ENCODE data around the gene LGI1. TPM values are rescaled to one million over a fixed set of nuclear protein-coding genes. Genes with fewer than 3 reads are reported as not detected.
"Not testable (repeated sequence)": the region's sequence is repeated elsewhere in the genome, so short reads cannot be mapped to it uniquely, and the experiment has no call there.

Gene LGI1
- polyA plus RNA-seq, 1 donor = 3.4 TPM

GRCh38 chr10:93821051-93821772, 63.5 kb downstream of the LGI1 start:
- H3K27ac ChIP-seq (ENCODE audit: low read length) = peak overlapping the region; percentile 55
- H3K27me3 ChIP-seq (ENCODE audit: control insufficient read depth, insufficient read depth, low read length) = no peaks in the 10 kb centered on the region
- peaks cover 4% of the 10 kb centered on the region for H3K4me1 ChIP-seq (ENCODE audit: control insufficient read depth, insufficient read depth, low read length)
- DNase-seq = peak in 1 of 2 donors; percentile 45
- H3K9me3 ChIP-seq (ENCODE audit: control insufficient read depth, low read depth, low read length) = no peaks in the 10 kb centered on the region
- H3K4me3 ChIP-seq (ENCODE audit: low read length) = no peak overlapping the region
- H3K36me3 ChIP-seq (ENCODE audit: control insufficient read depth, insufficient read depth, low read length) = no peaks in the 10 kb centered on the region
- 100% methylated on average over 1 of the region's 4 CpGs for WGBS (ENCODE audit: insufficient coverage, low lambda C conversion rate)

- Histone ChIP-seq H3K27me3 (ENCODE audit: control insufficient read depth, insufficient read depth, low read length) (no peaks in the 10 kb centered on the region), H3K4me3 (ENCODE audit: low read length) (no peak overlapping the region), H3K4me1 (ENCODE audit: control insufficient read depth, insufficient read depth, low read length) (no peaks in the 10 kb centered on the region), H3K9me3 (ENCODE audit: control insufficient read depth, low read depth, low read length) (no peaks in the 10 kb centered on the region), H3K36me3 (ENCODE audit: control insufficient read depth, insufficient read depth, low read length) (no peaks in the 10 kb centered on the region), H3K27ac (ENCODE audit: low read length) (no peak overlapping the region)
- no CpG with 5 or more reads among the region's 7 CpGs for WGBS (ENCODE audit: insufficient coverage, low lambda C conversion rate)
- DNase-seq = no peak
These were observed 68.6 kb downstream of the LGI1 start for GRCh38 chr10:93826355-93826754.

- H3K27ac ChIP-seq (ENCODE audit: low read length) = no peak overlapping the region
- 60% methylated on average over 1 of the region's 11 CpGs for WGBS (ENCODE audit: insufficient coverage, low lambda C conversion rate)
- H3K4me1 ChIP-seq (ENCODE audit: control insufficient read depth, insufficient read depth, low read length) = no peaks in the 10 kb centered on the region
- no peak for DNase-seq
- no peaks in the 10 kb centered on the region for H3K9me3 ChIP-seq (ENCODE audit: control insufficient read depth, low read depth, low read length)
- H3K4me3 ChIP-seq (ENCODE audit: low read length) = no peak overlapping the region
- no peaks in the 10 kb centered on the region for H3K36me3 ChIP-seq (ENCODE audit: control insufficient read depth, insufficient read depth, low read length)
- H3K27me3 ChIP-seq (ENCODE audit: control insufficient read depth, insufficient read depth, low read length) = no peaks in the 10 kb centered on the region
These were observed 69.5 kb downstream of the LGI1 start for GRCh38 chr10:93827056-93827804.

- no CpG with 5 or more reads among the region's 1 CpG for WGBS (ENCODE audit: insufficient coverage, low lambda C conversion rate)
- H3K9me3 ChIP-seq (ENCODE audit: control insufficient read depth, low read depth, low read length); H3K27me3 ChIP-seq (ENCODE audit: control insufficient read depth, insufficient read depth, low read length); H3K27ac ChIP-seq (ENCODE audit: low read length); H3K36me3 ChIP-seq (ENCODE audit: control insufficient read depth, insufficient read depth, low read length); H3K4me1 ChIP-seq (ENCODE audit: control insufficient read depth, insufficient read depth, low read length); DNase-seq; H3K4me3 ChIP-seq (ENCODE audit: low read length): not testable (repeated sequence)
These were observed 73.3 kb downstream of the LGI1 start for GRCh38 chr10:93831065-93831464.

- 7% methylated on average over 2 of the region's 5 CpGs for WGBS (ENCODE audit: insufficient coverage, low lambda C conversion rate)
- Histone ChIP-seq H3K27ac (ENCODE audit: low read length) (no peak overlapping the region), H3K4me3 (ENCODE audit: low read length) (no peak overlapping the region), H3K36me3 (ENCODE audit: control insufficient read depth, insufficient read depth, low read length) (no peaks in the 10 kb centered on the region), H3K9me3 (ENCODE audit: control insufficient read depth, low read depth, low read length) (peaks cover 8% of the 10 kb centered on the region), H3K27me3 (ENCODE audit: control insufficient read depth, insufficient read depth, low read length) (no peaks in the 10 kb centered on the region), H3K4me1 (ENCODE audit: control insufficient read depth, insufficient read depth, low read length) (peaks cover 32% of the 10 kb centered on the region)
- DNase-seq = peak in 1 of 2 donors; percentile 44
These were observed 78.0 kb downstream of the LGI1 start for GRCh38 chr10:93835770-93836169.

- DNase-seq = peak; percentile 48 to 83
- peak overlapping the region; percentile 41 for H3K27ac ChIP-seq (ENCODE audit: low read length)
- WGBS (ENCODE audit: insufficient coverage, low lambda C conversion rate) = no CpG with 5 or more reads among the region's 1 CpG
These were observed 80.1 kb downstream of the LGI1 start for GRCh38 chr10:93837822-93838221.

GRCh38 chr10:93838278-93838677, 80.5 kb downstream of the LGI1 start:
- no peak for DNase-seq
- Histone ChIP-seq H3K4me1 (ENCODE audit: control insufficient read depth, insufficient read depth, low read length) (peaks cover 32% of the 10 kb centered on the region), H3K27ac (ENCODE audit: low read length) (peak overlapping the region; percentile 41), H3K9me3 (ENCODE audit: control insufficient read depth, low read depth, low read length) (peaks cover 5% of the 10 kb centered on the region), H3K27me3 (ENCODE audit: control insufficient read depth, insufficient read depth, low read length) (no peaks in the 10 kb centered on the region), H3K36me3 (ENCODE audit: control insufficient read depth, insufficient read depth, low read length) (no peaks in the 10 kb centered on the region), H3K4me3 (ENCODE audit: low read length) (no peak overlapping the region)

More at GRCh38 chr10:93837822-93838221, 80.1 kb downstream of the LGI1 start:
- Histone ChIP-seq H3K36me3 (ENCODE audit: control insufficient read depth, insufficient read depth, low read length) (no peaks in the 10 kb centered on the region), H3K9me3 (ENCODE audit: control insufficient read depth, low read depth, low read length) (peaks cover 8% of the 10 kb centered on the region), H3K27me3 (ENCODE audit: control insufficient read depth, insufficient read depth, low read length) (no peaks in the 10 kb centered on the region), H3K4me3 (ENCODE audit: low read length) (no peak overlapping the region), H3K4me1 (ENCODE audit: control insufficient read depth, insufficient read depth, low read length) (peaks cover 32% of the 10 kb centered on the region)

- Histone ChIP-seq H3K27ac (ENCODE audit: low read length) (no peak overlapping the region), H3K4me1 (ENCODE audit: control insufficient read depth, insufficient read depth, low read length) (peaks cover 18% of the 10 kb centered on the region), H3K4me3 (ENCODE audit: low read length) (no peak overlapping the region), H3K36me3 (ENCODE audit: control insufficient read depth, insufficient read depth, low read length) (no peaks in the 10 kb centered on the region), H3K9me3 (ENCODE audit: control insufficient read depth, low read depth, low read length) (peaks cover 6% of the 10 kb centered on the region), H3K27me3 (ENCODE audit: control insufficient read depth, insufficient read depth, low read length) (no peaks in the 10 kb centered on the region)
- no CpG with 5 or more reads among the region's 3 CpGs for WGBS (ENCODE audit: insufficient coverage, low lambda C conversion rate)
- DNase-seq = no peak
These were observed 84.2 kb downstream of the LGI1 start for GRCh38 chr10:93841961-93842360.

GRCh38 chr10:93844979-93845626, 87.4 kb downstream of the LGI1 start:
- Histone ChIP-seq H3K4me3 (ENCODE audit: low read length) (no peak overlapping the region), H3K4me1 (ENCODE audit: control insufficient read depth, insufficient read depth, low read length) (no peaks in the 10 kb centered on the region), H3K27me3 (ENCODE audit: control insufficient read depth, insufficient read depth, low read length) (no peaks in the 10 kb centered on the region), H3K36me3 (ENCODE audit: control insufficient read depth, insufficient read depth, low read length) (no peaks in the 10 kb centered on the region), H3K27ac (ENCODE audit: low read length) (no peak overlapping the region), H3K9me3 (ENCODE audit: control insufficient read depth, low read depth, low read length) (peaks cover 6% of the 10 kb centered on the region)
- WGBS (ENCODE audit: insufficient coverage, low lambda C conversion rate) = no CpG with 5 or more reads among the region's 30 CpGs
- DNase-seq = no peak

All from large intestine (tissue), 3 donors.